HG03139 (cell line): Measurements from ENCODE around the gene MAML2.
A peak's percentile ranks its signal among the peaks of the same experiment; 100 is the strongest.
"Not testable (repeated sequence)": the region's sequence is repeated elsewhere in the genome, so short reads cannot be mapped to it uniquely, and the experiment has no call there.

ENCODE experiments used
- ATAC-seq: cut with Tn5 transposase; IDR thresholded peaks from one replicate; pipeline ENCODE4 v1.9.1; 2021; ENCODE audit not compliant: unreplicated experiment

Gene MAML2

DNA sequence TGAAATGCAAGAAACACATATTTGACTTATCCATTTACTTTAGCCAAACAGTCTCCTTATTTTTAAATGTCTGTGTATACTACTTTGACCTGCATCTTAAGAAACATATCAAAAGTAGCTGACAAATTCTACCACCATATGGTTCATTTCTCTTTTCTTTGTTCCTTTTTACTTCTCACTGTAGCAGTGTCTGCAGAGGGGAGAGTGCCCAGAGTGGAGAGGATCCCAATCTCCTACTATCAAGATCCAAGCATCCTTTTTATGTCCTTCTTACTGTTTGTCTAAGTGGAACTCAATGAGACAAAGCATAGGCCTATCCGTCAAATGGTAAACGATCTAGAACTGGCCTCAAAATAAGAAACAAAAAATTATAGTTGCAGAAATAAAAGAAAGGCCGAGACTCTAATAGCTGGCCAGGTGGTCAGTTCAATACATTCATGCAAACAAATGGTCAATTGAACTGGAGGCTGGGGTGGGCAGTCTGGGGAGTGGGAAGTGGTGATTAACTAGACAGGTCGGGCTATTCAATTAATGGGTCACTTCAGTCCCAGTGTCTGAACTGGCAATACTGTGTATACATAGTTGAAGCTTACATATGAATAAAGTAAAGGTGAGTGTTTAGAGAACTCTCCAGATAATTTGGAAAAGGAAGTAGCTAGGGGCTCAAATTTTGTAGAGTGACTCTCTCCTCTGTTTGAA, 149.1 kb downstream of the MAML2 start:
- ATAC-seq = no peak

DNA sequence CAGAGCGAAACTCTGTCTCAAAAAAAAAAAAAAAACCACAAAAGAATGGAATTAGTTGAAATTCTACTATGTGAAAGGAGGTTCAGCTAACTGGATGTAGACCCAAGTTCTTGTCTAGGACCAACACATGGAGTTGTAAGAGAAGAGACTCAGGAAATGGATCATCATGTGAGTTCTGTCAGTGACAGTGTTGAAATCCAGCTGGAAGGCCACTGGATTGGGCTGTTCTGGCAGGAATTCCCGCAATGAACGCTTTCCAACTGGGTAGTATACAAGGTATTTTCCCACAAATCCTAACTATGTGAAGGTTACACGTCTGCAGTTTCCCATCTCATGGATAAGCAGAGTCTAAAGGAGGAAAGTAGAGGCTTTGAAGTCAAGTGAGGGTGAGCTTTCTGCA, 151.2 kb downstream of the MAML2 start:
- ATAC-seq = no peak

DNA sequence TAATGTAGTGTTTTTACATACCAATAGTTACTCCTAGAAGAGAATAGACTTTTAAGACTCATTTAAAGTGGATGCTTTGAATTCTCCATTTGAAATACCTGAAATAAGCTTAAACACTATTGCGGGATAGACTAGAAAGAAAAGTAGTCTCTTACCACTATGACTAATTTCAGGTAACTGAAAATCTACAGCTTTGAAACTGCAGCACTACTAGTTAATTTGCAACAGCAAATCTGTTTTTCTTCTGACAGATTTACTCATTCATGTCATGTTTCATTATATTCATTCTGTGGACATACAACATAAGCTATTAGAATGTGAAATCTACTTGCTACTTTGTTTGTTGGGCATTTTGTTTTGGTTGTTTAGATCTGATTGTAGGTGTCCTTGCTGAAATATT, 153.6 kb downstream of the MAML2 start:
- ATAC-seq = no peak

- peak; percentile 34 for ATAC-seq
Observed at GRCh38 chr11:96188243-96189006, 154.6 kb downstream of the MAML2 start.

GRCh38 chr11:96187822-96188221, 155.2 kb downstream of the MAML2 start:
- ATAC-seq = no peak

GRCh38 chr11:96186806-96187205, 156.2 kb downstream of the MAML2 start:
- ATAC-seq = no peak

GRCh38 chr11:96185220-96185768, 157.7 kb downstream of the MAML2 start:
- peak; percentile 62 for ATAC-seq

DNA sequence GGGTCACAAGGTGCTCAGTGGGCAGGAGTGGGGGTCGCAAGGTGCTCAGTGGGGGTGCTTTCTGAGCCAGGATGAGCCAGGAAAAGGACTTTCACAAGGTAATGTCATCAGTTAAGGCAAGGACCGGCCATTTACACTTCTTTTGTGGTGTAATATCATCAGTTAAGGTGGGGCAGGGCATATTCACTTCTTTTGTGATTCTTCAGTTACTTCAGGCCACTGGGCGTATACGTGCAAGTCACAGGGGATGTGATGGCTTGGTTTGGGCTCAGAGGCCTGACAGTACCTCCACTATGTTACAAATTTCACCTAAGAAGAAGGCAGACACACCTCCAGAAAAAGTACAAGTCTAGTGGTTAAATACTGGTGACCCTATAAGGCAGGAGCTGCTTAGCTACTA, 162.1 kb downstream of the MAML2 start:
- ATAC-seq = not testable (repeated sequence)

DNA sequence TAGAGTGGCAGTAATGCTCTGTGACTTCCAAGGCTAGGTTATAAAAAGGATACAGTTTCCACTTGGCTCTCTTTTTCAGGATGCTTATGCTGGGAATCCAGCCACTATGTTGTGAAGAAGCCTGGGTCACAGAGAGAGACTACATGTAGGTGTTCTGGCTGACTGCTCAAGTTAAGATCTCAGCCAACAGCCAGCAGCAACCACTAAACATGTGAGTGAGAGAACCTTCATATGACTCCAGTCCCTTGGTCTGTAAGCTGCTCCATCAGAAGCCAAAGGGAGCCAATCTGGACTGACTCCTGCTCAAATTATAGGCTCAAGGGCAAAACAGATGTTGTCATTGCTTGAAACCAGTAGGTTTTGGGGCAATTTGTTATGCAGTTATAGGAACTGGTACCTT, 162.7 kb downstream of the MAML2 start:
- no peak for ATAC-seq

DNA sequence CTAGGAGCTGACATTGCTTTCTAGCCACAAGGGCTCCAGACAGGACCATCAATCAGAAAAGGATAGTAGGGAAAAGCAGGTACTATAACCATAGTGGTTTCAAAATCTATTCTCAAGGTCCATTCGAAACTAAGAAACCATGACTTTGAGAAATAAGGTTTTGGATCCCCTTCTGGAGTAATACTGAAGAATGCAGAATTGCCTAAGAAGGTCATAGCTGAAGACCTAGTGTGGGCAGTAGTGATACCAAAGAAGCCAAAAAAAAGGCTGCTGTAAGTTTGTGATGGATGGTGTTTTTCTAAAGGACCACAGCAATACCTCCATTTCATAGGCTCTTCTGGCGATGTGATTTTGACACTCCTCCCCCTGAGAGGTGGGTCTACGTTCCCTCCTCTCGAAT, 163.1 kb downstream of the MAML2 start:
- ATAC-seq = no peak

DNA sequence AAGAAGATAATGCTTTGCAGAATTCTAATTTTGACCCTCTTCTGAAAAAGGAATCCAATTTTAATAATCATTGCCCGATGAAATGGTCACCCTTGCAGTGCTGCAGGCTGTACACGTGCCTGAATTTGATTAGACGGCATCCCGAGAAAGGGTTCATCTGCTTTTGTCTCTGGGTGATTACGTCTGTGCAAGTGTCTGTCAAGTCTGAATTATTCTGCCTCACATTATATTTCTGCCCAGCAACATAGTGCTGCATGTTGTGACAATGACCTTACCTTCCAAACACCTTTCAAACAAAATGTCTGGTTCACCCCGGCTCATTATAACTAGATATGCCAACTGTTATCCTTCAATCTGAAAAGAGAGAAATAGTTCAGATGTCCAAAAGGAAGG, 164.1 kb downstream of the MAML2 start:
- no peak for ATAC-seq

GRCh38 chr11:96178049-96178886, 164.7 kb downstream of the MAML2 start:
- ATAC-seq = no peak

DNA sequence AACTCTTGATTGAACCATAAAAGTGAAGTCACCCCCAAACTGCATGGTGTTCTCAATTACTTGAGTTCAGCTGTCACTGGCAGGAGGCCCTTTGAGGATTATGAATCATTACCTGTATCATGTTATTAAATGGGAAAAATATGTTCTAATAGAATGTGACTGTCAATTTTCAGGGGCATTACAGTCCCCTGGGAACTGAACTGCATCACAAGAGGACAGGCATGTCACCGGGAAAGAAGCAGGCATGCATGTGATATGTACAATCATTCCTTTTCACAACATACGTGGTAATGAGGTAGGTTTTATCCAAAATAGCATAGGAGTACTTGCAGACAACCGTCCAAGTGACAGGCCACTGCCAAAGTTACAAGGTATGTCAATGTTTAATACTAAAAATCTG, 165.8 kb downstream of the MAML2 start:
- ATAC-seq = no peak

DNA sequence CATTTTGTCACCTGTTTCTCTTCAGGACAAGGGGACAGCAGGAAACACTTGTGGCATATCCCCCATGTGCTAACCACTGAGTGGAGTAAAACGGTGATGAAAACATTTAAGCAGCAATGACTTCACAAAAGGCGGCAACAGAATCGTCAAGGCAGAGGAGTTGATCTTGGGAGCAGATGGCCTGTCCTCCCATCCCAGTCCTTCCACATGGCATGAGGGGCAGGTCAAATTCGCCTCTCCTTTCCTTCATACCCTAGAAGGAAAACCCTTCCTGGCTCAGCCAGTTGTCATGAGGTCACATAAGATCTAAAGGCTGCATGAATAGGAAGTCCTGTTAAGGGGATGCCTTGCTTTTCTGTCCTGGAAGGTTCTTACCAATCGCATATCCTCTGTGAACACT, 169.1 kb downstream of the MAML2 start:
- no peak for ATAC-seq

GRCh38 chr11:96173422-96173821, 169.6 kb downstream of the MAML2 start:
- ATAC-seq = no peak

DNA sequence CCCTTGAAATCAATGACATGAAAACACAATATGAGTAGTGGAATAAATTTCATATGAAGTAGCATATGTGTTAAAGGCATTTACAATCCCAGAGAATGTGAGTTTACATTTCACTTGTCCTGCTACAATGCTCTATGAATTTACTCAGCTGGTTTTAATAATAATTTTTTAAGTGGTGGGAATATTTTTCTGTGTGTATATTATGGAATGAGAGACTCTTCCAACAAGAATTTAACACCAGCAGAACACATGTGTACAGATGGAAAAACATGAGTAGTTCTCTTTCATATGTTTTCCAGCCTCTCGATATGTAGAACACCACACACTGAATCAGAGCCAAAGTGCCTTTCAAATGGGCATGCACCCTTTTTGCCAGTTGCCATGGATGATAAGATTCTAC, 170.4 kb downstream of the MAML2 start:
- ATAC-seq = no peak

- no peak for ATAC-seq
Observed at GRCh38 chr11:96169250-96169649, 173.7 kb downstream of the MAML2 start.

DNA sequence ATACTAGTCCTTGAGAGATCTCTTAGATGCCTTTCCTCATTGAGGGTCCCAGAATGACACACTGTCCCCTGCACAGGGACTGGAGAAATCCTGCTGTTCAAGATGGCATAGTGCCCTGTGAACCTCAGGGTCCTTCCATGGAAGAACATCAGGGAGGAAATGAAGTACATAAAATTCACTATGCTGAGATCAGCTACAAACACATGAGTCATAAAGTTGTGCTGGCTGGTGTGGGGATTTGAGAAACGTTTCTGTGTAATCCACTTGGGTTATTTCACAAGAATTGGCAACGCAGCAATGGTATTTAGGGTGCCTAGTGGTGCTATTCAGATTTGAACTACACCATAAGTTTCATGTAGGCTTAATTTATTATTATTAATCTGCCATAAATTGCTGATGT, 174.4 kb downstream of the MAML2 start:
- ATAC-seq = no peak

DNA sequence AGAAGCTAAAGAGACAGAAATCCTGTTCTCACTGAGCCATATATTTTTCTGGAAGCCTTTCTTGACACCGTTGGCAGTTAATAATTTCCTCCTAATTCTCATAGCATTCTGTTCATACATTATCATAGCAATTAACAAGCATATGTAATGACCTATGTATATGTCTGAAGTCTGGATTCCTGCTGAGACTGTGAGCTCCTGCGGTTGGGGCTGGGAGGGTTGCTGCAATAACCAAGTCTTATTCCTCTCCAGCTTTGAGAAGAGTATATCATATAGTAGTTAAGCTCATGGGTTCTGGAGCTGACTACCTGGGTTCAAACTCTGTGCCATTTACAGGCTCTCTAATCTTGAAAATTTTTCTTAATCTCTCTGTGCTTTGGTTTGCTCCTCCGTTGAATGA, 175.2 kb downstream of the MAML2 start:
- no peak for ATAC-seq

DNA sequence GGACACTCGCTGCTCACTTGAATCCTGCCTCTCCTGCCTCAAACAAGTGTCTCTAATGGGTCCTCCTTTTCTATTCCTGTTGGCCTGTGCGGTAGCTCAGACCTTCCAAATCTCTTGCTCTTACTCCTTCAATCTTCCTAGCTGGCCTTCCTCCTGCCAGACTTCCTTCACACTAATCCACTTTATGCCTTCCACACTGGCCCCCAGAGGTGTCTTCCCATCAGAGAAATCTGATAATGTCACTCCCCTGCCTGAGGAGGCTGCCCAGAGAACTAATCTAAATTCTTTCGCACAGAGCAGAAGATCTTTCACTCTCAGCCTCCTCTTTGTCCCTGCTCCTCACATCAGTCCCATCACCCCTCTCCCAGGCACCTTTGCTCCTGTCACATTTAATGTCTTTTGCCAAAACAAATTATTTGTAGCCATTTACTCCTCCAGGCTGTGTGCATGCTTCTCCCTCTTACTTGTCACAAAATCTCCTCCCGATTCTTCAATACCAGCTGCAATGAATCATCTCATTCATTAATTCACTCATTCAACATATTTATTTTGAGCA, 175.7 kb downstream of the MAML2 start:
- no peak for ATAC-seq

- ATAC-seq = no peak
Observed at GRCh38 chr11:96162816-96163499, 180.0 kb downstream of the MAML2 start.
